Neutrophil (primary cell): ENCODE results near the gene COL4A1.

Source experiments
- H3K27ac ChIP-seq: fragments of 200-600 bp; sonication (generic); 2 replicates; pipeline ENCODE4 v1.5.1; 2016; ENCODE audit warnings: mild to moderate bottlenecking, moderate library complexity
- H3K27me3 ChIP-seq: fragments of 200-600 bp; sonication (generic); 2 replicates; pipeline ENCODE4 v1.6.0; 2016; ENCODE audit warnings: mild to moderate bottlenecking
- H3K36me3 ChIP-seq: fragments of 200-600 bp; sonication (generic); 2 replicates; pipeline ENCODE4 v1.5.1; 2017
- H3K4me1 ChIP-seq, 2 experiments: fragments of 200-600 bp in 1 of 2; sonication (generic) in 1 of 2; 1 replicate in 1 of 2; 2 replicates in 1 of 2; pipeline versions ENCODE4 v1.5.1 to v1.6.1; 2013 to 2016; ENCODE audit warnings: low read depth in 1 of 2, low read length in 1 of 2, mild to moderate bottlenecking in 1 of 2, moderate library complexity in 1 of 2; ENCODE audit not compliant: control insufficient read depth in 1 of 2, insufficient read depth in 1 of 2
- H3K4me3 ChIP-seq, 2 experiments: fragments of 200-600 bp in 1 of 2; sonication (generic) in 1 of 2; 1 replicate in 1 of 2; 2 replicates in 1 of 2; pipeline ENCODE4 v1.5.1; 2013 to 2016; ENCODE audit warnings: low read depth in 1 of 2, low read length in 1 of 2, mild to moderate bottlenecking in 1 of 2, moderate library complexity in 1 of 2
- H3K9me3 ChIP-seq: fragments of 200-600 bp; sonication (generic); 2 replicates; pipeline ENCODE4 v1.5.1; 2016
- CTCF ChIP-seq: fragments of 200-600 bp; sonication (generic); IDR thresholded peaks from 2 replicates; pipeline ENCODE4 v1.5.1; 2016; ENCODE audit warnings: antibody characterized with exemption

Gene COL4A1

GRCh38 chr13:110328573-110328972 is 21.6 kb upstream of the COL4A1 start:
- H3K27ac ChIP-seq: no peak overlapping the region
- peaks cover 75% of the 10 kb centered on the region for H3K27me3 ChIP-seq
- H3K4me3 ChIP-seq: no peak overlapping the region
- no peaks in the 10 kb centered on the region for H3K9me3 ChIP-seq
- H3K4me1 ChIP-seq: no peaks in the 10 kb centered on the region
- no peaks in the 10 kb centered on the region for H3K36me3 ChIP-seq
- TF ChIP-seq CTCF: no peak

GRCh38 chr13:110327051-110327721 is 20.2 kb upstream of the COL4A1 start:
- H3K27ac ChIP-seq: no peak overlapping the region
- no peaks in the 10 kb centered on the region for H3K9me3 ChIP-seq
- H3K36me3 ChIP-seq: no peaks in the 10 kb centered on the region
- H3K4me1 ChIP-seq: no peaks in the 10 kb centered on the region
- no peak for TF ChIP-seq CTCF
- H3K4me3 ChIP-seq: no peak overlapping the region
- H3K27me3 ChIP-seq: peaks cover 78% of the 10 kb centered on the region

- Histone ChIP-seq H3K36me3 (no peaks in the 10 kb centered on the region), H3K9me3 (no peaks in the 10 kb centered on the region), H3K27me3 (peaks cover 79% of the 10 kb centered on the region), H3K4me1 (no peaks in the 10 kb centered on the region), H3K27ac (no peak overlapping the region), H3K4me3 (no peak overlapping the region)
- no peak for TF ChIP-seq CTCF
Observed at GRCh38 chr13:110326263-110326904, 19.4 kb upstream of the COL4A1 start.

- Histone ChIP-seq H3K4me1 (no peaks in the 10 kb centered on the region), H3K36me3 (no peaks in the 10 kb centered on the region), H3K9me3 (no peaks in the 10 kb centered on the region), H3K27me3 (peaks cover 86% of the 10 kb centered on the region), H3K27ac (no peak overlapping the region), H3K4me3 (no peak overlapping the region)
- TF ChIP-seq CTCF: no peak
Observed at GRCh38 chr13:110324026-110324749, 17.2 kb upstream of the COL4A1 start.

- no peak for TF ChIP-seq CTCF
- H3K36me3 ChIP-seq: no peaks in the 10 kb centered on the region
- peaks cover 87% of the 10 kb centered on the region for H3K27me3 ChIP-seq
- H3K4me1 ChIP-seq: no peaks in the 10 kb centered on the region
- no peak overlapping the region for H3K4me3 ChIP-seq
- no peak overlapping the region for H3K27ac ChIP-seq
- H3K9me3 ChIP-seq: no peaks in the 10 kb centered on the region
Observed at GRCh38 chr13:110323172-110323891, 16.4 kb upstream of the COL4A1 start.
